ENCODE results near the gene RBPMS2. TPM values are rescaled to one million over a fixed set of nuclear protein-coding genes. Genes with fewer than 3 reads are reported as not detected.

The RBPMS2 gene
- total and polyA plus RNA-seq, 2 donors (not counting 3 experiments of a cell fraction or from before 2014, with no cell fraction given): 2.3 to 7.8 TPM

- ChIA-PET POLR2A (no interaction called here), CTCF (interaction anchor here (1.3 kb wide), 1 partner anchor 49 kb away, joined by 3 read pairs; no protein-coding TSS in a partner anchor)
- Histone ChIP-seq H3K9ac (replicated peaks; ENCODE audit: extremely low read depth, insufficient read depth, low read length) (no peak overlapping the region), H3K4me3 (replicated peaks in 1 of 3; ENCODE audit: insufficient read depth in 1 of 3, low read depth in 1 of 3, low read length in 3 of 3) (no peak overlapping the region), H3K27me3 (ENCODE audit: control insufficient read depth in 2 of 2, insufficient read depth in 2 of 2, low read length in 2 of 2) (peaks cover 0 to 4% of the 10 kb centered on the region in 2 experiments), H3K9me3 (replicated peaks; ENCODE audit: control insufficient read depth, insufficient read depth, low read length) (no peaks in the 10 kb centered on the region), H3K4me2 (ENCODE audit: insufficient read depth, low read length) (no peak overlapping the region), H3K4me1 (ENCODE audit: control insufficient read depth, extremely low read depth, insufficient read depth, low read length) (peaks cover 6% of the 10 kb centered on the region), H4K20me1 (replicated peaks; ENCODE audit: control insufficient read depth, extremely low read depth, insufficient read depth, low read length) (no peaks in the 10 kb centered on the region), H3K79me2 (ENCODE audit: control insufficient read depth, insufficient read depth, low read length) (no peaks in the 10 kb centered on the region), H3K36me3 (ENCODE audit: control insufficient read depth in 2 of 2, extremely low read depth in 1 of 2, insufficient read depth in 2 of 2, low read length in 2 of 2) (no peaks in the 10 kb centered on the region), H3K9me1 (replicated peaks; ENCODE audit: control insufficient read depth, extremely low read depth, insufficient read depth, low read length) (no peaks in the 10 kb centered on the region), H3K27ac (ENCODE audit: insufficient read depth, low read depth, low read length) (no peak overlapping the region), H2AFZ (ENCODE audit: low read depth, low read length) (no peak overlapping the region)
- TF ChIP-seq MYC (IDR thresholded peaks at IDR 0.05; ENCODE audit: low read depth, low read length): no peak
- TF ChIP-seq POLR2AphosphoS5 (IDR thresholded peaks at IDR 0.05; ENCODE audit: insufficient read depth, low read depth, low read length): no peak
- no peak for TF ChIP-seq EZH2 (IDR thresholded peaks at IDR 0.05; ENCODE audit: borderline replicate concordance, low read depth, low read length, severe bottlenecking)
- no peak for TF ChIP-seq GATA2 (IDR thresholded peaks at IDR 0.05; ENCODE audit: insufficient read depth, insufficient read length, low read depth, low read length)
- TF ChIP-seq POLR2A (IDR thresholded peaks at IDR 0.05; ENCODE audit: low read depth, low read length): no peak
- no peak for TF ChIP-seq MAX (IDR thresholded peaks at IDR 0.05; ENCODE audit: insufficient read depth, insufficient read length)
- TF ChIP-seq FOS (IDR thresholded peaks at IDR 0.05; ENCODE audit: borderline replicate concordance, insufficient read depth, low read length): no peak
- no peak for TF ChIP-seq JUN (IDR thresholded peaks at IDR 0.05; ENCODE audit: borderline replicate concordance, insufficient read depth, insufficient read length, low read depth)
- TF ChIP-seq, protein P1, sequence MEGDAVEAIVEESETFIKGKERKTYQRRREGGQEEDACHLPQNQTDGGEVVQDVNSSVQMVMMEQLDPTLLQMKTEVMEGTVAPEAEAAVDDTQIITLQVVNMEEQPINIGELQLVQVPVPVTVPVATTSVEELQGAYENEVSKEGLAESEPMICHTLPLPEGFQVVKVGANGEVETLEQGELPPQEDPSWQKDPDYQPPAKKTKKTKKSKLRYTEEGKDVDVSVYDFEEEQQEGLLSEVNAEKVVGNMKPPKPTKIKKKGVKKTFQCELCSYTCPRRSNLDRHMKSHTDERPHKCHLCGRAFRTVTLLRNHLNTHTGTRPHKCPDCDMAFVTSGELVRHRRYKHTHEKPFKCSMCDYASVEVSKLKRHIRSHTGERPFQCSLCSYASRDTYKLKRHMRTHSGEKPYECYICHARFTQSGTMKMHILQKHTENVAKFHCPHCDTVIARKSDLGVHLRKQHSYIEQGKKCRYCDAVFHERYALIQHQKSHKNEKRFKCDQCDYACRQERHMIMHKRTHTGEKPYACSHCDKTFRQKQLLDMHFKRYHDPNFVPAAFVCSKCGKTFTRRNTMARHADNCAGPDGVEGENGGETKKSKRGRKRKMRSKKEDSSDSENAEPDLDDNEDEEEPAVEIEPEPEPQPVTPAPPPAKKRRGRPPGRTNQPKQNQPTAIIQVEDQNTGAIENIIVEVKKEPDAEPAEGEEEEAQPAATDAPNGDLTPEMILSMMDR (IDR thresholded peaks at IDR 0.05; ENCODE audit: extremely low read depth in 1 of 2, insufficient read depth in 1 of 2, low read depth in 1 of 2, low read length in 2 of 2): no peak
- intact Hi-C loops (cut with micrococcal nuclease) (no loop called here), dilution Hi-C loops (cut with MboI; ENCODE audit: extremely low pct_ligation_motif_present, low sequenced_read_pairs) (no loop called here)
- no peak for DNase-seq (ENCODE audit: low read depth, low spot score)
- no TSS peak for BruUV-seq (replicated peaks)
- FAIRE-seq: no peak
Observed at GRCh38 chr15:64779630-64780029, 4.2 kb upstream of the RBPMS2 start.

Data from endothelial cell of umbilical vein (primary cell).